ENCODE measurements around the gene HOXB1.

GRCh38 chr17:48566717-48567116, 35.9 kb upstream of the HOXB1 start:
- no peak for TF ChIP-seq POLR2A (IDR thresholded peaks at IDR 0.05)
- TF ChIP-seq CTCF (IDR thresholded peaks at IDR 0.05), result no peak
